Mesenchymal stem cell (in vitro differentiated cells and primary cell): ENCODE data around the gene CIT.
"Not testable (repeated sequence)": the region's sequence is repeated elsewhere in the genome, so short reads cannot be mapped to it uniquely, and the experiment has no call there.

Experiments
- DNase-seq: peaks from one replicate; pipeline ENCODE4 v3.0.0-alpha.2; 2013
- H2AFZ ChIP-seq: one replicate; pipeline ENCODE4 v1.6.1; 2013; ENCODE audit warnings: low read depth, mild to moderate bottlenecking, control low read depth, inconsistent platforms, low read length, moderate library complexity
- H2AK5ac ChIP-seq: 2 replicates; pipeline ENCODE4 v1.6.1; 2013; ENCODE audit warnings: low read length, moderate library complexity, mild to moderate bottlenecking, inconsistent platforms; ENCODE audit not compliant: severe bottlenecking
- H2BK120ac ChIP-seq: one replicate; pipeline ENCODE4 v1.6.1; 2013; ENCODE audit warnings: low read depth, mild to moderate bottlenecking, inconsistent platforms, low read length, moderate library complexity
- H2BK12ac ChIP-seq, 2 experiments: one replicate each; pipeline ENCODE4 v1.6.1; 2013; ENCODE audit warnings: inconsistent platforms in 2 of 2, low read length in 2 of 2, mild to moderate bottlenecking in 2 of 2, moderate library complexity in 2 of 2, control low read depth in 1 of 2
- H2BK15ac ChIP-seq: one replicate; pipeline ENCODE4 v1.6.1; 2013; ENCODE audit warnings: mild to moderate bottlenecking, low read depth, inconsistent platforms; ENCODE audit not compliant: poor library complexity, severe bottlenecking
- H2BK5ac ChIP-seq: 2 replicates; pipeline ENCODE4 v1.6.1; 2013; ENCODE audit warnings: low read depth, mild to moderate bottlenecking, low read length, control low read depth, inconsistent platforms; ENCODE audit not compliant: poor library complexity, severe bottlenecking
- H3K14ac ChIP-seq, 2 experiments: one replicate each; pipeline ENCODE4 v1.6.1; 2013; ENCODE audit warnings: inconsistent platforms in 2 of 2, low read length in 2 of 2, control low read depth in 1 of 2, mild to moderate bottlenecking in 1 of 2, moderate library complexity in 1 of 2
- H3K18ac ChIP-seq, 2 experiments: one replicate each; pipeline ENCODE4 v1.6.1; 2013; ENCODE audit warnings: inconsistent platforms in 2 of 2, low read length in 2 of 2, control low read depth in 1 of 2, low read depth in 1 of 2, mild to moderate bottlenecking in 1 of 2
- H3K23ac ChIP-seq, 2 experiments: one replicate each; pipeline ENCODE4 v1.6.1; 2013; ENCODE audit warnings: inconsistent platforms in 2 of 2, low read length in 2 of 2, mild to moderate bottlenecking in 2 of 2, moderate library complexity in 2 of 2, control low read depth in 1 of 2
- H3K27ac ChIP-seq: 2 replicates; pipeline ENCODE4 v1.5.1; 2013; ENCODE audit warnings: mild to moderate bottlenecking, moderate library complexity, low read length, control low read depth, inconsistent platforms; ENCODE audit not compliant: poor library complexity, severe bottlenecking
- H3K27me3 ChIP-seq, 2 experiments: 2 replicates each; pipeline versions ENCODE4 v1.6.1 to v1.7.0; 2013; ENCODE audit warnings: low read length in 2 of 2, mild to moderate bottlenecking in 2 of 2, moderate library complexity in 2 of 2, control low read depth in 1 of 2, inconsistent platforms in 1 of 2; ENCODE audit not compliant: control insufficient read depth in 1 of 2, insufficient read depth in 1 of 2
- H3K36me3 ChIP-seq, 2 experiments: 2 replicates each; pipeline versions ENCODE4 v1.6.1 to v1.7.0; 2013; ENCODE audit warnings: low read length in 2 of 2, control low read depth in 1 of 2, inconsistent platforms in 1 of 2, low read depth in 1 of 2, mild to moderate bottlenecking in 1 of 2; ENCODE audit not compliant: insufficient read depth in 2 of 2, control insufficient read depth in 1 of 2
- H3K4ac ChIP-seq, 2 experiments: one replicate each; pipeline ENCODE4 v1.6.1; 2013; ENCODE audit warnings: inconsistent platforms in 2 of 2, low read length in 2 of 2, mild to moderate bottlenecking in 2 of 2, moderate library complexity in 2 of 2, control low read depth in 1 of 2, low read depth in 1 of 2
- H3K4me1 ChIP-seq: 2 replicates; pipeline ENCODE4 v1.6.1; 2013; ENCODE audit warnings: low read depth, low read length, control low read depth; ENCODE audit not compliant: control insufficient read depth, insufficient read depth
- H3K4me2 ChIP-seq: 2 replicates; pipeline ENCODE4 v1.6.1; 2013; ENCODE audit warnings: low read length, mild to moderate bottlenecking, inconsistent platforms; ENCODE audit not compliant: poor library complexity, severe bottlenecking
- H3K4me3 ChIP-seq, 2 experiments: 2 replicates each; pipeline versions ENCODE4 v1.5.1 to v1.7.0; 2013; ENCODE audit warnings: low read length in 2 of 2, mild to moderate bottlenecking in 2 of 2, control low read depth in 1 of 2, low read depth in 1 of 2; ENCODE audit not compliant: insufficient read depth in 1 of 2
- H3K79me1 ChIP-seq: replicated peaks from 2 replicates; pipeline ENCODE4 v1.6.1; 2013; ENCODE audit warnings: mild to moderate bottlenecking, control low read depth, low read length, inconsistent platforms; ENCODE audit not compliant: poor library complexity, severe bottlenecking
- H3K9ac ChIP-seq: 2 replicates; pipeline ENCODE4 v1.7.0; 2013; ENCODE audit warnings: mild to moderate bottlenecking, low read length, moderate library complexity
- H3K9me3 ChIP-seq: 2 replicates; pipeline ENCODE4 v1.7.0; 2013; ENCODE audit warnings: mild to moderate bottlenecking, low read length; ENCODE audit not compliant: control insufficient read depth
- H4K8ac ChIP-seq: one replicate; pipeline ENCODE4 v1.6.1; 2013; ENCODE audit warnings: inconsistent platforms, mild to moderate bottlenecking, low read length, moderate library complexity
- H4K91ac ChIP-seq: one replicate; pipeline ENCODE4 v1.6.1; 2013; ENCODE audit warnings: mild to moderate bottlenecking, low read length, inconsistent platforms
- WGBS: methylation state at CpG from one replicate; pipeline ENCODE4 v1.1.7; 2013; ENCODE audit warnings: mixed read lengths; 5-methylcytosine and 5-hydroxymethylcytosine counted together

Gene CIT

GRCh38 chr12:119706427-119706826 is 170.7 kb downstream of the CIT start:
- H3K23ac ChIP-seq, H2AK5ac ChIP-seq, H2BK120ac ChIP-seq, DNase-seq, H2BK15ac ChIP-seq, H2AFZ ChIP-seq, H2BK12ac ChIP-seq, H3K27ac ChIP-seq, H3K18ac ChIP-seq, H3K9ac ChIP-seq, H4K8ac ChIP-seq, H3K4me1 ChIP-seq, H3K4ac ChIP-seq, H3K14ac ChIP-seq, H3K9me3 ChIP-seq, H3K27me3 ChIP-seq, H3K79me1 ChIP-seq, H3K4me2 ChIP-seq, H4K91ac ChIP-seq, H3K4me3 ChIP-seq, H2BK5ac ChIP-seq: not testable (repeated sequence)
- peaks cover 5 to 51% of the 10 kb centered on the region in 2 experiments for H3K36me3 ChIP-seq
- WGBS, result 100% methylated on average over 1 of the region's 1 CpG

GRCh38 chr12:119705182-119705581 is 171.9 kb downstream of the CIT start:
- no peak overlapping the region for H2AK5ac ChIP-seq
- no peaks in the 10 kb centered on the region for H3K27me3 ChIP-seq
- no peak overlapping the region for H3K18ac ChIP-seq
- H2BK15ac ChIP-seq, result no peak overlapping the region
- no peak overlapping the region for H3K4me3 ChIP-seq
- H4K8ac ChIP-seq, result no peak overlapping the region
- H2AFZ ChIP-seq, result no peak overlapping the region
- H3K4ac ChIP-seq, result no peak overlapping the region
- 91% methylated on average over 6 of the region's 7 CpGs for WGBS
- no peak overlapping the region for H3K4me2 ChIP-seq
- no peak overlapping the region for H2BK120ac ChIP-seq
- H3K4me1 ChIP-seq, result no peaks in the 10 kb centered on the region
- no peak overlapping the region for H2BK12ac ChIP-seq
- no peak overlapping the region for H4K91ac ChIP-seq
- no peak overlapping the region for H2BK5ac ChIP-seq
- no peak for DNase-seq
- H3K9ac ChIP-seq, result no peak overlapping the region
- H3K9me3 ChIP-seq, result no peaks in the 10 kb centered on the region
- no peak overlapping the region for H3K27ac ChIP-seq
- no peaks in the 10 kb centered on the region for H3K79me1 ChIP-seq
- no peak overlapping the region for H3K14ac ChIP-seq
- no peak overlapping the region for H3K23ac ChIP-seq
- peaks cover 9 to 42% of the 10 kb centered on the region in 2 experiments for H3K36me3 ChIP-seq

GRCh38 chr12:119704065-119704747 is 172.9 kb downstream of the CIT start:
- Histone ChIP-seq H3K4me3 (no peak overlapping the region), H3K27me3 (no peaks in the 10 kb centered on the region), H2BK12ac (no peak overlapping the region), H4K8ac (no peak overlapping the region), H3K36me3 (peaks cover 9 to 42% of the 10 kb centered on the region in 2 experiments), H3K9me3 (no peaks in the 10 kb centered on the region), H3K4ac (no peak overlapping the region), H4K91ac (no peak overlapping the region), H3K4me1 (no peaks in the 10 kb centered on the region), H3K9ac (no peak overlapping the region), H2BK120ac (no peak overlapping the region), H2BK15ac (no peak overlapping the region), H3K27ac (no peak overlapping the region), H2AK5ac (no peak overlapping the region), H3K4me2 (no peak overlapping the region), H3K18ac (no peak overlapping the region), H3K79me1 (no peaks in the 10 kb centered on the region), H3K23ac (no peak overlapping the region), H3K14ac (no peak overlapping the region), H2AFZ (no peak overlapping the region), H2BK5ac (no peak overlapping the region)
- DNase-seq, result no peak
- WGBS, result 93% methylated on average over 16 of the region's 16 CpGs

GRCh38 chr12:119700078-119700477 is 177.0 kb downstream of the CIT start:
- Histone ChIP-seq H4K8ac (no peak overlapping the region), H3K18ac (no peak overlapping the region), H2BK120ac (no peak overlapping the region), H2AFZ (no peak overlapping the region), H3K27me3 (no peaks in the 10 kb centered on the region), H3K4ac (no peak overlapping the region), H2BK15ac (no peak overlapping the region), H3K9me3 (no peaks in the 10 kb centered on the region), H3K4me2 (no peak overlapping the region), H3K4me1 (no peaks in the 10 kb centered on the region), H3K23ac (no peak overlapping the region), H3K9ac (no peak overlapping the region), H4K91ac (no peak overlapping the region), H2AK5ac (no peak overlapping the region), H3K36me3 (peaks cover 14 to 40% of the 10 kb centered on the region in 2 experiments), H3K79me1 (peaks cover 2% of the 10 kb centered on the region), H3K14ac (no peak overlapping the region), H2BK12ac (no peak overlapping the region), H2BK5ac (no peak overlapping the region), H3K27ac (no peak overlapping the region), H3K4me3 (no peak overlapping the region)
- 99% methylated on average over 6 of the region's 6 CpGs for WGBS
- no peak for DNase-seq
